GM12878 (cell line): ENCODE results near the gene EPAS1. TPM values are rescaled to one million over a fixed set of nuclear protein-coding genes. Genes with fewer than 3 reads are reported as not detected.

Experiments
- ATAC-seq: fragments of 200-7000 bp; cut with Tn5 transposase; 3 replicates; pipeline ENCODE4 v1.9.1; 2020; ENCODE audit warnings: mild to moderate bottlenecking, moderate library complexity
- BruUV-seq: library from RNA; stranded (reverse); fragments of 400-500 nt; replicated peaks from 2 replicates; lab custom pipeline; 2021; lab: Mats Ljungman, UMichigan
- CTCF ChIA-PET: fragments of 300-600 bp; sonication (Branson Sonifier 250); formaldehyde crosslinking; extraction: SDS; loops from one replicate; lab custom pipeline; 2021; ENCODE audit warnings: inconsistent platforms; lab: Yijun Ruan, JAX
- POLR2A ChIA-PET: fragments of 350-600 bp; formaldehyde crosslinking; extraction: SDS; loops from one replicate; lab custom pipeline; 2021; ENCODE audit warnings: inconsistent platforms; lab: Charles Lee
- RAD21 ChIA-PET: fragments of 300-600 bp; sonication (Branson Sonifier 250); formaldehyde crosslinking; loops from one replicate; lab custom pipeline; 2023; ENCODE audit warnings: antibody characterized with exemption; ENCODE audit not compliant: unreplicated experiment; lab: Charles Lee
- SMC1A ChIA-PET: fragments of 300-600 bp; sonication (Branson Sonifier 250); formaldehyde crosslinking; loops from one replicate; lab custom pipeline; 2023; ENCODE audit not compliant: unreplicated experiment, uncharacterized antibody; lab: Charles Lee
- DNase-seq: peaks from one replicate; pipeline ENCODE4 v3.0.0-alpha.2; 2011; ENCODE audit warnings: low read depth, low spot score
- FAIRE-seq: peaks from 3 replicates; lab custom pipeline; 2011; peaks lifted over from hg19 to GRCh38; lab: Jason Lieb, UNC
- H2AFZ ChIP-seq: 2 replicates; pipeline ENCODE4 v1.6.0; 2011; ENCODE audit warnings: low read depth, low read length, control low read depth; ENCODE audit not compliant: control insufficient read depth
- H3K27ac ChIP-seq: 2 replicates; pipeline ENCODE4 v1.5.1; 2011; ENCODE audit warnings: control low read depth; ENCODE audit not compliant: control insufficient read depth, insufficient read depth
- H3K27me3 ChIP-seq, 2 experiments: replicated peaks in 1 of 2; 2 replicates each; pipeline versions ENCODE4 v1.6.0 to v1.6.1; 2011; ENCODE audit warnings: low read length in 1 of 2; ENCODE audit not compliant: control insufficient read depth in 2 of 2, insufficient read depth in 2 of 2
- H3K36me3 ChIP-seq, 2 experiments: 2 replicates each; pipeline ENCODE4 v1.5.1; 2011; ENCODE audit warnings: low read length in 1 of 2; ENCODE audit not compliant: control insufficient read depth in 2 of 2, insufficient read depth in 2 of 2
- H3K4me1 ChIP-seq: 2 replicates; pipeline ENCODE4 v1.6.1; 2011; ENCODE audit warnings: mild to moderate bottlenecking, low read length, moderate library complexity, mixed read lengths; ENCODE audit not compliant: control insufficient read depth, insufficient read depth
- H3K4me2 ChIP-seq: 2 replicates; pipeline ENCODE4 v1.6.0; 2011; ENCODE audit warnings: control low read depth; ENCODE audit not compliant: control insufficient read depth, insufficient read depth
- H3K4me3 ChIP-seq: fragments of 200-600 bp; sonication (generic); 2 replicates; pipeline ENCODE4 v1.5.1; 2016
- H3K79me2 ChIP-seq: 2 replicates; pipeline ENCODE4 v1.6.0; 2011; ENCODE audit warnings: low read length; ENCODE audit not compliant: control insufficient read depth, insufficient read depth
- H3K9ac ChIP-seq: 2 replicates; pipeline ENCODE4 v1.8.0; 2011; ENCODE audit warnings: low read length, control low read depth, mixed read lengths; ENCODE audit not compliant: control insufficient read depth, insufficient read depth
- H3K9me3 ChIP-seq: replicated peaks from 3 replicates; pipeline ENCODE4 v1.5.1; 2011; ENCODE audit warnings: mild to moderate bottlenecking, low read length; ENCODE audit not compliant: control insufficient read depth, insufficient read depth
- H4K20me1 ChIP-seq: 2 replicates; pipeline ENCODE4 v1.6.0; 2011; ENCODE audit not compliant: control insufficient read depth, insufficient read depth
- CREM ChIP-seq: IDR thresholded peaks from 2 replicates; pipeline ENCODE4 v1.6.1; 2014; ENCODE audit warnings: antibody characterized with exemption, low read depth
- WGBS: methylation state at CpG from one replicate; pipeline ENCODE4 v1.1.6; 2016; ENCODE audit warnings: low lambda C conversion rate; ENCODE audit not compliant: insufficient replicate concordance, insufficient coverage; ENCODE audit errors: missing lambda C conversion rate; 5-methylcytosine and 5-hydroxymethylcytosine counted together
- in situ Hi-C: fragments of 300-500 bp; cut with MboI; formaldehyde crosslinking; loops from 9 replicates; pipeline ENCODE4 v1.14.3; 2018; ENCODE audit warnings: mixed read lengths
- intact Hi-C: fragments of 100-400 bp; cut with micrococcal nuclease; formaldehyde crosslinking; loops from one replicate; pipeline ENCODE4 v1.14.2; 2022; ENCODE audit not compliant: unreplicated experiment
- polyA plus RNA-seq, 11 experiments: library from polyadenylated mRNA; depleted of rRNA in 4 of 11; unstranded in 6 of 11; stranded (reverse) in 5 of 11; fragments of >200 nt; fragmentation: Nextera tagmentation in 4 of 11; fragmentation: Illumina TruSeq in 1 of 11; extraction: Ambion mirVana in 4 of 11; extraction: Trizol in 1 of 11; gene quantifications; 1 replicate in 1 of 11; 2 replicates in 10 of 11; pipeline versions ENCODE4 v1.2.1 to v1.2.3, GENCODE V29; 2011 to 2016; ENCODE audit warnings: inconsistent platforms in 2 of 11, missing spikeins in 2 of 11, low read depth in 1 of 11
- total RNA-seq, 4 experiments: library from RNA; depleted of rRNA in 3 of 4; stranded (reverse); fragments of >200 nt in 3 of 4; fragmentation: Illumina TruSeq in 1 of 4; extraction: Trizol in 1 of 4; gene quantifications; 2 replicates each; pipeline versions ENCODE4 v1.2.1 to v1.2.3, GENCODE V29; 2013 to 2021
- TF ChIP-seq, protein P1 (sequence below): fragments of 450-650 bp; IDR thresholded peaks from 2 replicates; pipeline ENCODE4 v1.6.1; 2017; ENCODE audit warnings: mild to moderate bottlenecking, low read depth, inconsistent platforms; ENCODE audit not compliant: poor library complexity, severe bottlenecking
- TF ChIP-seq, protein P2 (sequence below): IDR thresholded peaks from 2 replicates; pipeline ENCODE4 v1.6.1; 2011; ENCODE audit warnings: borderline replicate concordance, low read depth, mild to moderate bottlenecking, moderate library complexity, low read length; ENCODE audit not compliant: insufficient read depth, poor library complexity, severe bottlenecking

Gene EPAS1
- total and polyA plus RNA-seq, 10 of the 15 experiments (the other 5 are each of a cell fraction or from before 2014, with no cell fraction given), result 0.11 to 22.0 (median 1.3) TPM; not detected in 1

DNA sequence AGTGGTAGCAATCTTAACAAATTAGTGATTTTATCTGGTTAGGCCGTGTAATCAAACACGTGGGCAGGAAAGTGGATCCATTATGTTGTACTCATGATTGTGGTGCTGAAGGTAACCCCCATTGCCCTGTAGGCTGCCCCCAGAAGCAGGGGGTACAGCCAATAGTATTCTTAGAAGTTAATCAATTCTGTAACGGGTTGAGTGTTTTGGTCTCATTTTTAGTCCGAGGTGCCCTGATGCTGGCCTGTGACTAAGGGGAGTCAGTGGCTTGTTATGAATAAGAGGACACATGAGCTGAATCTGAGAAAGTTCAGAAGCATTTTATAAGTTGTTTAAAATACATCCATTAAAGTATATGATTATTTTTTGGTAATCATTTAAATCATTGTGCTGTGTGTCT lies 8.6 kb downstream of the EPAS1 start (continued):
- TF ChIP-seq, protein P1, sequence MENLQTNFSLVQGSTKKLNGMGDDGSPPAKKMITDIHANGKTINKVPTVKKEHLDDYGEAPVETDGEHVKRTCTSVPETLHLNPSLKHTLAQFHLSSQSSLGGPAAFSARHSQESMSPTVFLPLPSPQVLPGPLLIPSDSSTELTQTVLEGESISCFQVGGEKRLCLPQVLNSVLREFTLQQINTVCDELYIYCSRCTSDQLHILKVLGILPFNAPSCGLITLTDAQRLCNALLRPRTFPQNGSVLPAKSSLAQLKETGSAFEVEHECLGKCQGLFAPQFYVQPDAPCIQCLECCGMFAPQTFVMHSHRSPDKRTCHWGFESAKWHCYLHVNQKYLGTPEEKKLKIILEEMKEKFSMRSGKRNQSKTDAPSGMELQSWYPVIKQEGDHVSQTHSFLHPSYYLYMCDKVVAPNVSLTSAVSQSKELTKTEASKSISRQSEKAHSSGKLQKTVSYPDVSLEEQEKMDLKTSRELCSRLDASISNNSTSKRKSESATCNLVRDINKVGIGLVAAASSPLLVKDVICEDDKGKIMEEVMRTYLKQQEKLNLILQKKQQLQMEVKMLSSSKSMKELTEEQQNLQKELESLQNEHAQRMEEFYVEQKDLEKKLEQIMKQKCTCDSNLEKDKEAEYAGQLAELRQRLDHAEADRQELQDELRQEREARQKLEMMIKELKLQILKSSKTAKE, result no peak

DNA sequence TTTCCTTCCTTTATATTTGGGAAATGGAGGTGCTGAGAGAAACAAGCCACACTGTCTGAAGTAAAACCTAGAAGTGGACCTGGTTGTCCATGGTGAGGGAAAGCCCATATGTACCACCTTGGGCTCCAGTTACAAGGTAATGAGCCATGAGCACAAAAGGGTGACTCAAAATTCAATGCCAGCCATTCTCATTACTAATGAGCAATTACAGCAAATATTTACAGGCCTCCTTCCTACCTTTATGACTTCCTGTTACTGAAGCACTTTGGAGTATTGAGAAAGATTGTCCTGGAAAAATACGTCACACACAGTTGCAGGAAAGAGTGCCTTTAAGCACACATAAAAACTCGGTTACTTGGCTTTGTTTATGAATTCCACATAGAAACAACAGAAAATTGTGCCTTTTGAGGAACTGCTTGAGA lies 9.1 kb downstream of the EPAS1 start:
- in situ Hi-C loops, result no loop called here
- no peak overlapping the region for H3K9ac ChIP-seq
- no peaks in the 10 kb centered on the region for H3K36me3 ChIP-seq
- ChIA-PET POLR2A (no interaction called here), RAD21 (no interaction called here), SMC1A (interaction anchor here (5.2 kb wide), 1 partner anchor 12 kb away, joined by 18 read pairs; no protein-coding TSS in a partner anchor), CTCF (interaction anchor here (1.5 kb wide), 1 partner anchor 71 kb away, joined by 3 read pairs; no protein-coding TSS in a partner anchor)
- intact Hi-C loops, result no loop called here
- peak; percentile 67 for ATAC-seq
- no peak for TF ChIP-seq CREM
- TF ChIP-seq, protein P2, sequence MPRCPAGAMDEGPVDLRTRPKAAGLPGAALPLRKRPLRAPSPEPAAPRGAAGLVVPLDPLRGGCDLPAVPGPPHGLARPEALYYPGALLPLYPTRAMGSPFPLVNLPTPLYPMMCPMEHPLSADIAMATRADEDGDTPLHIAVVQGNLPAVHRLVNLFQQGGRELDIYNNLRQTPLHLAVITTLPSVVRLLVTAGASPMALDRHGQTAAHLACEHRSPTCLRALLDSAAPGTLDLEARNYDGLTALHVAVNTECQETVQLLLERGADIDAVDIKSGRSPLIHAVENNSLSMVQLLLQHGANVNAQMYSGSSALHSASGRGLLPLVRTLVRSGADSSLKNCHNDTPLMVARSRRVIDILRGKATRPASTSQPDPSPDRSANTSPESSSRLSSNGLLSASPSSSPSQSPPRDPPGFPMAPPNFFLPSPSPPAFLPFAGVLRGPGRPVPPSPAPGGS, result peak; percentile 34
- no peaks in the 10 kb centered on the region for H4K20me1 ChIP-seq
- H3K79me2 ChIP-seq, result no peaks in the 10 kb centered on the region
- no peak for FAIRE-seq
- H3K27me3 ChIP-seq, result peaks cover 0 to 7% of the 10 kb centered on the region in 2 experiments; a peak in 1 of 4 replicates
- no peak for DNase-seq
- 23% methylated on average over 2 of the region's 2 CpGs for WGBS
- no peak overlapping the region for H2AFZ ChIP-seq
- H3K27ac ChIP-seq, result no peak overlapping the region
- no peaks in the 10 kb centered on the region; the same call in 2 of the 3 replicates for H3K9me3 ChIP-seq
- BruUV-seq, result no TSS peak
- H3K4me3 ChIP-seq, result no peak overlapping the region
- no peak overlapping the region for H3K4me2 ChIP-seq
- H3K4me1 ChIP-seq, result no peaks in the 10 kb centered on the region
